ENCODE results near the gene CAV3.

GRCh38 chr3:8743021-8743601 lies 9.5 kb downstream of the CAV3 start:
- TF ChIP-seq CTCF (IDR thresholded peaks at IDR 0.05; ENCODE audit: insufficient read depth, low read depth, low read length) (no peak), EZH2 (IDR thresholded peaks at IDR 0.05; ENCODE audit: insufficient read depth, low read length) (no peak)
